Lower lobe of right lung (tissue), 2 donors: ENCODE measurements around the gene NHLH1. TPM values are rescaled to one million over a fixed set of nuclear protein-coding genes. Genes with fewer than 3 reads are reported as not detected.

Source experiments
- ATAC-seq, 2 donors: fragments of 200-7000 bp; cut with Tn5 transposase; one replicate each; pipeline ENCODE4 v1.9.1; 2020 to 2022; ENCODE audit warnings: mild to moderate bottlenecking in 2 of 2, moderate library complexity in 2 of 2
- DNase-seq: peaks from one replicate; pipeline ENCODE4 v3.0.0-alpha.2; 2020
- H3K27ac ChIP-seq: fragments of 200-600 bp; one replicate; pipeline ENCODE4 v1.8.0; 2022
- H3K27me3 ChIP-seq: fragments of 200-600 bp; one replicate; pipeline ENCODE4 v1.8.0; 2022; ENCODE audit warnings: low read depth
- H3K36me3 ChIP-seq: fragments of 200-600 bp; one replicate; pipeline ENCODE4 v1.8.0; 2022; ENCODE audit warnings: mild to moderate bottlenecking
- H3K4me1 ChIP-seq: fragments of 200-600 bp; one replicate; pipeline ENCODE4 v1.8.0; 2022
- H3K4me3 ChIP-seq: fragments of 200-600 bp; one replicate; pipeline ENCODE4 v1.8.0; 2022; ENCODE audit warnings: mild to moderate bottlenecking
- H3K9me3 ChIP-seq: fragments of 200-600 bp; one replicate; pipeline ENCODE4 v1.8.0; 2022
- intact Hi-C: fragments of 100-400 bp; cut with DNase I; formaldehyde crosslinking; loops from one replicate; pipeline ENCODE4 v1.11.0; 2022
- total RNA-seq: library from RNA; stranded (reverse); fragmentation: NEBNext Ultra II Directional; extraction: Animal tissue kit (Norgen Biotek cat#: 25700); gene quantifications from one replicate; pipeline ENCODE4 v1.2.1, GENCODE V29; 2021
- TF ChIP-seq, protein P1 (sequence below): fragments of 200-600 bp; IDR thresholded peaks from one replicate; pipeline ENCODE4 v1.8.0; 2022; ENCODE audit warnings: antibody characterized with exemption, mild to moderate bottlenecking
- donor health status: DM: no; HTN: yes; CAD: no; lungs with severe emphysema.

The NHLH1 gene
- total RNA-seq, 1 donor from 2014 or later: 0.15 TPM

DNA sequence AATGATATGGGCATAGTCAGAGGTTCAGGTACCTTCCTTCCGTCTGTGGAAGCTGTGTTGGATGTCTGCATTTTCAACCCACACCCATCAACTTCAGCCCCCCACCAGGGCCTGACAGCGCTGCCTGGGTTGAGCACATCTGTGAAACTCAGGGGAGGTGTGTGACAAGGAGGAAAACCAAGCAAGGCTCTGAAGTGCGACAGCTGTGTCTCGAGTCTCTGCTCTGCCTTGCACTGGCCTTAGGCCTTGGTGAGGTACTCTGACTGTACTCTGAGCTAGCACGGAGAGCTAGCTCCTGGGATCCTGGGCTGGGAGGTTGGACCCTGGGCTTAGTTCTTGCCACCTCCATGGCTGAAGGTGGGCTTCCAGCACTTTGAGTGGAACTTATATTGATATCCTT is 42.6 kb downstream of the NHLH1 start:
- no peaks in the 10 kb centered on the region for H3K36me3 ChIP-seq
- DNase-seq: no peak
- H3K9me3 ChIP-seq: no peaks in the 10 kb centered on the region
- no peaks in the 10 kb centered on the region for H3K27me3 ChIP-seq
- TF ChIP-seq, protein P1, sequence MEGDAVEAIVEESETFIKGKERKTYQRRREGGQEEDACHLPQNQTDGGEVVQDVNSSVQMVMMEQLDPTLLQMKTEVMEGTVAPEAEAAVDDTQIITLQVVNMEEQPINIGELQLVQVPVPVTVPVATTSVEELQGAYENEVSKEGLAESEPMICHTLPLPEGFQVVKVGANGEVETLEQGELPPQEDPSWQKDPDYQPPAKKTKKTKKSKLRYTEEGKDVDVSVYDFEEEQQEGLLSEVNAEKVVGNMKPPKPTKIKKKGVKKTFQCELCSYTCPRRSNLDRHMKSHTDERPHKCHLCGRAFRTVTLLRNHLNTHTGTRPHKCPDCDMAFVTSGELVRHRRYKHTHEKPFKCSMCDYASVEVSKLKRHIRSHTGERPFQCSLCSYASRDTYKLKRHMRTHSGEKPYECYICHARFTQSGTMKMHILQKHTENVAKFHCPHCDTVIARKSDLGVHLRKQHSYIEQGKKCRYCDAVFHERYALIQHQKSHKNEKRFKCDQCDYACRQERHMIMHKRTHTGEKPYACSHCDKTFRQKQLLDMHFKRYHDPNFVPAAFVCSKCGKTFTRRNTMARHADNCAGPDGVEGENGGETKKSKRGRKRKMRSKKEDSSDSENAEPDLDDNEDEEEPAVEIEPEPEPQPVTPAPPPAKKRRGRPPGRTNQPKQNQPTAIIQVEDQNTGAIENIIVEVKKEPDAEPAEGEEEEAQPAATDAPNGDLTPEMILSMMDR: no peak
- intact Hi-C loops: no loop called here
- no peak overlapping the region for H3K27ac ChIP-seq
- H3K4me1 ChIP-seq: no peaks in the 10 kb centered on the region
- no peak overlapping the region for H3K4me3 ChIP-seq
- ATAC-seq: no peak

DNA sequence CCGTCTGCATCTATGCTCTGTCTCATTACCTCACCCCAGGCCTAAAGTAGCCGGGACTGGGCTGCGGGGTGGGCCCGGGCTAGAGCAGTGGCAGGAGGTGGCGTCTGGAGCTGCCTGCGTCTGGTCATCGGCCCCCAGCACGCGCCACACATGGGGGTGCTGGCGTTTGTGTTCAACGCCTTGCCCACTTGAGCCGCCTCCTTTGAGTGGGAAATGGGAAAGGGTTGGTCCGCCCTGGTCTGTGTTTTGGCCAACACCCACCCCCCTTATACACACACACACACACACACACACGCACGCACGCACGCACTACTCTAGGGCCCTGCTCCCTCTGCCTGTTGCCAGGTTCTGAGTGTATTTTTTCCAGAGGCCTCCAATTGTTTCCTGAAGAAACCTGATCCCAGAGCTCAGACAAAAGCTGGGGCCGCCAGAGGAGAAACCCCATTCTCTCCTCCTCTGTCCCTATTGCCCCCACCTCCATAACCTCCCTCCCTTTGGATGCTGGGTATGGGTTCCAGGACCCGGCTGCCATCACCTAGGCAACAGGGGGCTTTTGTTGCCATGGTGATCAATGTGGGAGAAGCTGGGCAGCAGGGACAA is 43.6 kb downstream of the NHLH1 start:
- ATAC-seq (no peak), DNase-seq (no peak)
- no peaks in the 10 kb centered on the region for H3K9me3 ChIP-seq
- intact Hi-C loops: no loop called here
- no peaks in the 10 kb centered on the region for H3K36me3 ChIP-seq
- H3K4me3 ChIP-seq: no peak overlapping the region
- TF ChIP-seq, protein P1: no peak
- no peaks in the 10 kb centered on the region for H3K4me1 ChIP-seq
- H3K27ac ChIP-seq: no peak overlapping the region
- no peaks in the 10 kb centered on the region for H3K27me3 ChIP-seq

DNA sequence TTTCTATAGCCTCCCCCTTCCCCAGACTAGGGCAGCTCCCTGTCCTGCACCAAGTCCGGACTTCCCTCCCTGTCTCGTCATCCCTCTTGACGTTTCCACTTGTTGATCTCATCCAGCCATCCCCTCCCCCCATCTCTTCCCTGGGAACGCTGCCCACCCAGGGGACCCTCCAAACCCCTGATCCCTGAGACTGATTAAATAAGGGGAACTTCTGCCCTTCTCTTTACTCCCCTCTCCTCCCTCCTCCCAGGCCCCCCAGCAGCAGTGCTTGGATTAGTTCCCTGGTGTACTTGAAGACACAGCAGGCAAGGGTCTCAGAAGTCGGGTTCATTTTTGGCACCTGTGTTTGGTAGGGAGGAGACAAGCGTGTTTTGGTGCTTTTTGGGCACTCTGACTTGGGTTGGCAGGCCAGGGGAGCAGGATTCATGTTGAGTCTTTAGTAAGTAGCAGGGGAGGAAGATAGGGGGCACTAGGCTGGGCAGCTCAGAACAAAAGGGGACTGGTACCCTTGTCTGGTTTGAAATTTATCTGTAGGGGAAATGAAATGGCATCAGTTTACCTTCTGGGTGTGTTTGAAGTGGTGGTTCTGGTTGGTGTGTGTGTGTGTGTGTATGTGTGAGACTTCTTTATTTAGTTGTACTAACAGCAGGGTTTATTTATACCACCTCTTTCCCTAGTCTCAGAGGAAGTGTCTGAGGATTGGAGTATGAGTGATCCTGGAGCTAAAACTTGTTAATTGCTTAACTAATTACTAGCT is 44.6 kb downstream of the NHLH1 start:
- H3K4me1 ChIP-seq: no peaks in the 10 kb centered on the region
- H3K27me3 ChIP-seq: no peaks in the 10 kb centered on the region
- TF ChIP-seq, protein P1: no peak
- H3K36me3 ChIP-seq: no peaks in the 10 kb centered on the region
- no peaks in the 10 kb centered on the region for H3K9me3 ChIP-seq
- DNase-seq (no peak), ATAC-seq (no peak)
- H3K4me3 ChIP-seq: no peak overlapping the region
- no peak overlapping the region for H3K27ac ChIP-seq
- intact Hi-C loops: no loop called here

DNA sequence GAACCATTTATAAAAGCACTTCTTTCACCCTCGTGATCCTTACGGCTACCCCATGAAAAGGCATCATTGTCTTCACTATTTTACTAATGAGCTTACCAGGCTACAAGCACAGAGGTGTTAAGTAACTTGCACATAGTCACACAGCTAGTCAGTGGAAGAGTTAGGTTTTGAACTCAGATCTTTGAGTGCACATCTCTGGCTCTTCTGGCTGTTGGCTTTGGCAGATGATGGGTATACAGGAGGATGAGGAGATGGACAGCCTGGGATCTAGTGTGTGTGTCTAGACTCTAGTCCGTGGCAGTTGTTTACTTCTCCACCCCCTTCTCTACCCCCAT is 45.1 kb downstream of the NHLH1 start:
- DNase-seq: no peak
- TF ChIP-seq, protein P1: no peak
- Histone ChIP-seq H3K36me3 (no peaks in the 10 kb centered on the region), H3K4me3 (no peak overlapping the region), H3K4me1 (no peaks in the 10 kb centered on the region), H3K27ac (no peak overlapping the region), H3K27me3 (no peaks in the 10 kb centered on the region), H3K9me3 (no peaks in the 10 kb centered on the region)
- no peak for ATAC-seq
- intact Hi-C loops: no loop called here

DNA sequence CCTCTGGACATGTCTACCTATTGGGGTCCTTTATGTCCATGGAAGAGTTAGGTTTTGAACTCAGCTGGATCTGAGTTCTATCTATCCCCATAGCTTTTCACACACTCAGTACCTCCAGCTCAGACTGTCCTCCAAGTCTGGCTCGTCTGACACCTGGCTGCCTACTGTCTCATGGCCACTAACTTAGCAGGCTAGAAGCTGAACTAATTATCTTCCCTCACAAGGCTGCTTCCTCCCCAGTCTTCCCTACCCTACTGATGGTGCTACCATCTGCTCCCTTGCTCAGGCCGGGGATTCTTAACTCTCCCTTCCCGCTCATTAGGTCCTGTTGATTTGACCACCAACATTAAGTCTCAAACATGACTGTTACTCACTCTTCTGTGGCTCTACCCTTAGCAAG is 46.8 kb downstream of the NHLH1 start:
- TF ChIP-seq, protein P1: no peak
- H3K27me3 ChIP-seq: no peaks in the 10 kb centered on the region
- DNase-seq: no peak
- intact Hi-C loops: no loop called here
- no peak for ATAC-seq
- H3K4me1 ChIP-seq: no peaks in the 10 kb centered on the region
- H3K36me3 ChIP-seq: no peaks in the 10 kb centered on the region
- no peaks in the 10 kb centered on the region for H3K9me3 ChIP-seq
- H3K27ac ChIP-seq: no peak overlapping the region
- H3K4me3 ChIP-seq: no peak overlapping the region
